Mammary epithelial cell (primary cell): Measurements from ENCODE around the gene NMUR2.

Experiments used
- CTCF ChIP-seq, 2 donors: IDR thresholded peaks in 1 of 2; conservative IDR thresholded peaks in 1 of 2; 2 replicates each; pipeline ENCODE4 v1.5.1; 2011 to 2012; ENCODE audit warnings: inconsistent platforms in 2 of 2, low read length in 2 of 2, mild to moderate bottlenecking in 2 of 2, control low read depth in 1 of 2, low read depth in 1 of 2; ENCODE audit not compliant: insufficient read depth in 1 of 2; ENCODE audit errors: extremely low read depth in 1 of 2
- EZH2 ChIP-seq: IDR thresholded peaks from 2 replicates; pipeline ENCODE4 v1.6.1; 2012; ENCODE audit warnings: low read length, inconsistent platforms, borderline replicate concordance

GRCh38 chr5:152404494-152404893 is 585 bp downstream of the NMUR2 start:
- no peak for TF ChIP-seq CTCF (conservative IDR thresholded peaks at IDR 0.05 in 1 of 2, IDR thresholded peaks at IDR 0.05 in 1 of 2; ENCODE audit: extremely low read depth in 1 of 2, insufficient read depth in 1 of 2, low read depth in 1 of 2, low read length in 2 of 2)
- no peak for TF ChIP-seq EZH2
